Measurements from ENCODE around the gene ACIN1.
"Not testable (repeated sequence)": the region's sequence is repeated elsewhere in the genome, so short reads cannot be mapped to it uniquely, and the experiment has no call there.

ACIN1 gene

DNA sequence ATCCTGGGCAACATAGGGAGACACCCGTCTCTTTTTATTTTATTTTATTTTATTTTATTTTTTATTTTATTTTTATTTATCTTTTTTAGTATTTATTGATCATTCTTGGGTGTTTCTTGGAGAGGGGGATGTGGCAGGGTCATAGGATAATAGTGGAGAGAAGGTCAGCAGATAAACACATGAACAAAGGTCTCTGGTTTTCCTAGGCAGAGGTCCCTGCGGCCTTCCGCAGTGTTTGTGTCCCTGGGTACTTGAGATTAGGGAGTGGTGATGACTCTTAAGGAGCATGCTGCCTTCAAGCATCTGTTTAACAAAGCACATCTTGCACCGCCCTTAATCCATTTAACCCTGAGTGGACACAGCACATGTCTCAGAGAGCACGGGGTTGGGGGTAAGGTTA, 12.7 kb upstream of the ACIN1 start:
- DNase-seq (ENCODE audit: low read depth in 2 of 3, low spot score in 1 of 3): not testable (repeated sequence)

DNA sequence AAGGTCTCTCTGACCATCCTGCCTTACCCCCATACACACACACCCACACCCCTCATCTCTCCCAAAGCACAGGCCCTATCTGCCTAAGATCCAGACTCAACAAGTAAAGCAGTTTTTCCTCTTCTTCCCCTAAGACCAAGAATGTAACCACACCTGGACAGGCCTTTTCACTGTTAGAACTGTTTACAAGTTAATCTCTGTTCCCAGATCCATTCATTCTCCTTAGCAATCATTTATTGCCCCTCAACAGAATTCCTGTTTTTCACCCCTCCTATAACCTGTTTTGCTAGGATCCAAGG, 11.8 kb upstream of the ACIN1 start:
- DNase-seq (ENCODE audit: low read depth in 2 of 3, low spot score in 1 of 3): no peak

DNA sequence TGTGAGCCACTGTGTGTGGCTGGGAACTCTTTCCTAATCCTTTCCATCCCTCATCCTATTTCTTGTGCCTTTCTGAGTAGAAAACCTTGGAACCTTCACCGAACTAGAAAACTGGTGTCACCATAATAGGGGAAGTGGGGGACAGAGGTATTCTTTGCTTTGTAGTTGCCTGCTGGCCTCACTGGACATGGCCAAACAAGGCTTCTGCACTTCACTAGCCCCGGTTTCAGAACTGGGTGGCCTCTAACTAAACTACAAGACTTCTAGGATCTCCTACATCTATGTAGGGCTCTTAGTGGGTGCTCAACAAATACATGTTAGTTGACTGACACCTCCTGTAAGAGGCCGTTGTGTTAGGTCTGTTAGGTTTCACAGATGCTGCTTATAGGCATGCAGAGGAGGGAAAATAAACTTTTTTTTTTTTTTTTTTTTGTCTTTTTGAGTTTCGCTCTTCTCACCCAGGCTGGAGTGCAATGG, 10.4 kb upstream of the ACIN1 start:
- no peak for DNase-seq (ENCODE audit: low read depth in 2 of 3, low spot score in 1 of 3)

DNA sequence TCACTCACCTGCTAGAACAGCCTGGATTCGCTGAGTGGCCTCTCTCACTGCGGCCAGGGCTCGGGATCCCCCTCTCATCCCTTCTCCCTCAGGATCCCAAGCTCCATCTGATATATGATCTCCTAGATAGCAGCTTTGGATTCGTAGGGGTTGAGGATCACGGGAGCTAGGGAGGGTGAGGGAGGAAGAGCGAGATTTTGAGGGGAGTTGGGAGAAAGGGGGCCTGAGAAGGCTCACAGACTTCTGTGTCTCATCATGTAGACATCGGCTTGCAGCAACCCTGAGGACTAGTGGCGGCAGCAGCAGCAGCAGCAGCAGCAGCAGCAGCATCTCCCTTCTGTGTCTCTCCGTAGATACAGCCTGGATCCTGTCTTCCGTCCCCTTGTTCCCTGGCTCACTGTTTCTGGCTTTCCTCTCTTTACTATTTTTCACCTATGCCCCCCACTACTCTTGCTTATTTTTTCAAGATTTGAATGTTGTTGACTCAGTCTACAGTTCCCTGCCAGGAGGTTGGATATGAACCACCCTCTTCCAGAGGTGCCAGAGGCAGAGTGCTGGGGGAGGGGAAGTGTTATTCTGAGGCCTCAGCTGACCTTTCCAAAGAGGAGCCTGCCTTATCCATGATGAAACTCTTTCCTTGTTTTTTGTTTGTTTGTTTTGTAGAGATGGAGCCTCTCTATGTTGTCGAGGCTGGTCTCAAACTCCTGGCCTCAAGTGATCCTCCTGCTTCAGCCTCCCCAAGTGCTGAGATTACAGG, 9.8 kb upstream of the ACIN1 start, which contains the start of gene CIROP:
CIROP (minus strand) TSS at position 399 of the 757 bp plus-strand sequence; CDS start at position 330, 69 bp downstream.
- no peak for DNase-seq (ENCODE audit: low read depth in 2 of 3, low spot score in 1 of 3)

DNA sequence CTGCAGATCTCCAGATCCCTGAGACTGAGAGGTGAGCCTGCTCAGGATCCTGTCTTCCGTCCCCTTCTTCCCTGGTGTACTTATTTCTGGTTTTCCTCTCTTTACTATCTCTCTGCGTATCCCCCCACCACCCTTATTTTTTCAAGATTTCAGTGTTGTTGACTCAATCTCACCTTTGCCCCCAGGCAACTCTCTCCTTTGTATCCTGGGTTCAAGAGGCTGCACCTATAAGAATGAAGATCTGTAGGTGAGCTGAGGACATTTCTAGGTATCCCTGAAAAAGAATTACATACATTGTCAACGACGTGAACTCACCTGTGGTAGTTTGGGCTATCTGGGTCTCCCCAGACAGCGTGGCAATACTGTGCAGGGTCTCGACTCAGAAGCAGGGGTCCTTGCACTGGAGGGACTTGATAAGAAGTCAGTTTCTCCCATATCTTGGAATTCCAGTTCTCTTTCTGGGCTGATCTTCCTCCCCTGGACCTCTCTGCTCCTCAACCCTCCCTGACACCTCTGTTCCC, 9.2 kb upstream of the ACIN1 start:
- no peak for DNase-seq (ENCODE audit: low read depth in 2 of 3, low spot score in 1 of 3)

DNA sequence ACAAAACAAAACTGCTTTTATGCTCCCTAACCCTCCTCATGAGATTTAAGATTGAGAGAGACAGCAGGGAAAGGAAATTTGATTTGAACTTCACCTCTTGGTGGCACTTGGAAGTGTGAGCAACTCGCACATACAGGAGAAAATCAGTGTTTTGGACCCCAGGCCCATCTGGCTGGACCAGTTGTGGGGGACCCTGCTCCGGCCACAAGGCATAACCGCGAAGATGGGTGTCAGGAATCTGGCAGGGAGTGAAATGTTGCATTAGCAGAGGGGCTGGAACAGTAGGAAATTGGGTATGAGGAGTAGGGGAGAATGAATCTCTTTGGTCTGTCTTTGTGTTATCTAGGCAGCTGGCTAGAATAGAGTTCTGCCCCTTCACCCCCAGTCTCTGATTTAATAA, 8.6 kb upstream of the ACIN1 start:
- DNase-seq (ENCODE audit: low read depth in 2 of 3, low spot score in 1 of 3): no peak

DNA sequence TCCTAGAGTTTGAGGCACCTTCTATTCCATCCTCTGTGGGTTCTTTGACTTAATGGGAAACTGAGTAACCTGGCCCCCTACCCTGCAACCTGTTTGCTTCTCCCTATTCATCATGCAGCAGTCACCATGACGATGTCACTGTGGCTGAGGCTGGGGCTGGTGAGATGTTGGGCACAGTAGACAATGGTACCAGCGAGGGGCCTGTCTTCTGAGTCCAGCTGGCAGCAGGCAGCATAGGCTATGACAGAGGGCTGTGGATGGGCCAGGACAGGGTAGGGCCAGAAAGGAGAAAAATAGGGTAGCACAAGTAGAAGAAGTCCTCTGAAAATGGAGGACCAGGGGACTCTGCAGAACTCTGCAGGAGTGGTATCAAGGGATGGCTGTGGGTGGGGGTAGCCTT, 7.9 kb upstream of the ACIN1 start:
- no peak for DNase-seq (ENCODE audit: low read depth in 2 of 3, low spot score in 1 of 3)

DNA sequence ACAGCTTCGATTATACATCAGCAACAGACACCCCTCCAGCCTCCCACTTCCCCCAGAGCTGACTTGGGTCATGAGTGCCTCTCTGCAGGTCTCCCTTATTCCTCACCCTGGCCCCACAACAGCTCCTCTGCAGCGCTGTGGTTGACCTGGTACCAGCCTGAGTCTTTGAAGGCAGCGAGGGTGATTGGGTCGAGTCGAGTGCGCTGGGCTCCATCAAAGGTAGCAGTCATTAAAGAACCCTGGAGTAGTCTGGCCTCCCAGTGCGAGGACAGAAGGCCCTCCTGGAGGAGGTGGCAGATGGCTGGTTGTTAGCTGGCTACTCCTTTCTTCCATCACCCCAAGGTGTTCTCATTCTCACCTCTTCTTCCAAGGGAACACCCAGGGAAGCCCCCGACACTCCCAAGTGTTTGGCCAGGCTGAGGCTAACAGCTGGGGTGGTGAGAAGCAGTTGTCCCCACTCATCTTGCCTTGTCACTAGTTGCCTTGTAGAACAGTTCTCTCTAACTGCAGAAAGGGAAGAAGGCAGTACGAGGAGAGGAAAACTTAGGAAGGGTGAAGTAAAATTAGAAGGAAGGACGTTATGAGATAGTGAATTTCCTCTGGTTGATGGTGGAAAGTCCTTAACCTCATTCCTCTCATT, 7.2 kb upstream of the ACIN1 start:
- no peak for DNase-seq (ENCODE audit: low read depth in 2 of 3, low spot score in 1 of 3)

DNA sequence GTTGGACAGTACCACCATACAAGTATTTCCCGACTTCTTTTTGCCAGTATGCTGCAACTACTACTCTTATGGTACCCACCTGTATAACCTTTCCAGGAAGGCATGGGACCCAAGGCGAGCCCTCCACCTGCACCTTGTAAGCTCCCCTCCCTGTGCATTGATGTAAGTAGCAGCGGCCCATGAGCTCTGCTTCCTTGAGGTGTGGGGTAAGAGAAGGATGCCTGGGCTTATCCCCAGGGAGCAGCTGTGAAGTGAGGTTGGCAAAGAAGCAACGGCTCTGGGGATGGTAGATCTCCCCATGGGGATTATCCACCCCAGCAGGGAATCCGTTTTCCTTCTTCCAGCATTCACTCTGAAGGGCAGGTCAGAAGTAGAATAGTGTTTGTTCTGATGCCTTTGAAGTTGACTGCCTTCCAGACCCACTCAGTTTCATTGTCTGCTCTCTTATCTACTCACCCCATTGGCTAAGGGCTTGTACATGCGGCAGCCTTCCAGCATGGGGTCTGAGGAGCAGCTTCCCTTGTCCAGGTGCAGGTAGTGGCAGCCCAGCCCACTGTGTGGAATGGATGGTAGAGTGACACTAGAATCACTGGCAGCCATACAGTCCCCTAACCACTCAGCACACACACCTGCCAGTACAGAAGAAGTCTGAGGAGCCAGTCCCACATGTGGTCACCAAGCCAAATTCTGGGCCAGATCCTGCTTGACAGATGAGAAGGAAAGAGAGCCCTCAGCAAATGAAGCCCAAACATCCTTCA, 6.5 kb upstream of the ACIN1 start:
- DNase-seq (ENCODE audit: low read depth in 2 of 3, low spot score in 1 of 3): no peak

DNA sequence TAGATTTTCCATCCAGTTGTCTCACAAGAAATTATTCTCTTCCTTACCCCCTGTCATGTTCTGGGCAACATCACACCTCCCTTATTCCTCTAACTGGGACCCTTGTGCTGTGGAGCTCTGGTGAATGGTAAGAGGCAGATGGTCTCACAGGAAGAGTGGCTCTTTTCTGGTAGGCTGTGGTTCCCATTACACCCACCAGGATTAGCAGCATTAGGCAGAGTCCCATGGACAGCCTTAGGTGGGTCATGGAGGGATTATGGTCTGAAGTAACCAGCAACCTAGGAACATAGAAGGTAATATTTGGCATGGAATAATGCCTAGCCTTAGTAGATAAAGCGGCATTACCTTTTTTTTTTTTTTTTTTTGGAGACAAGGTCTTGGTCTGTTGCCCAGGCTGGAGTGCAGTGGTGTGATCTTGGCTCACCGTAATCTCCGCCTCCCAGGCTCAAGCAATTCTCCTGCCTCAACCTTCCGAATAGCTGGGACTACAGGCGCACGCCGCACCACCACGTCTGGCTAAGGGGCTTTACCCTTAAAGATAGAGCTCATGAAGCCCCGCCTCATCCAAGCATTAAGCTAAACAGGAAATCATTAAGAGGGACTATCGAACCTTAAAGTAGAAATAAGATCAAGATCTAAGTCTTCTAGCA, 4.4 kb upstream of the ACIN1 start:
- DNase-seq (ENCODE audit: low read depth in 2 of 3, low spot score in 1 of 3): no peak

DNA sequence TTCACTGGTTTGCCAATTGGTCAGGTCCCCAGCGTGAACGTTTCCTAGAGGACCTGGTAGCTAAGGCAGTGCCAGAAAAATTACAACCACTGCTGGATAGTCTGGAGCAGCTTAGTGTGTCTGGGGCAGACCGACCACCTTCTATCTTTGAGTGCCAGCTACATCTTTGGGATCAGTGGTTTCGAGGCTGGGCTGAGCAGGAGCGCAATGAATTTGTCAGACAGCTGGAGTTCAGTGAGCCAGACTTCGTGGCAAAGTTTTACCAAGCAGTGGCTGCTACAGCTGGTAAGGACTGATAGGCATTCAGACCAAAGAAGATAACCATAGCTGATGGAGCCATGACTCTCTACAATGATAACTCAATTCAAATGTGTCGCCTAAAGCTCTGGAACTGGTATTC, 2.9 kb upstream of the ACIN1 start:
- no peak for DNase-seq (ENCODE audit: low read depth in 2 of 3, low spot score in 1 of 3)

DNA sequence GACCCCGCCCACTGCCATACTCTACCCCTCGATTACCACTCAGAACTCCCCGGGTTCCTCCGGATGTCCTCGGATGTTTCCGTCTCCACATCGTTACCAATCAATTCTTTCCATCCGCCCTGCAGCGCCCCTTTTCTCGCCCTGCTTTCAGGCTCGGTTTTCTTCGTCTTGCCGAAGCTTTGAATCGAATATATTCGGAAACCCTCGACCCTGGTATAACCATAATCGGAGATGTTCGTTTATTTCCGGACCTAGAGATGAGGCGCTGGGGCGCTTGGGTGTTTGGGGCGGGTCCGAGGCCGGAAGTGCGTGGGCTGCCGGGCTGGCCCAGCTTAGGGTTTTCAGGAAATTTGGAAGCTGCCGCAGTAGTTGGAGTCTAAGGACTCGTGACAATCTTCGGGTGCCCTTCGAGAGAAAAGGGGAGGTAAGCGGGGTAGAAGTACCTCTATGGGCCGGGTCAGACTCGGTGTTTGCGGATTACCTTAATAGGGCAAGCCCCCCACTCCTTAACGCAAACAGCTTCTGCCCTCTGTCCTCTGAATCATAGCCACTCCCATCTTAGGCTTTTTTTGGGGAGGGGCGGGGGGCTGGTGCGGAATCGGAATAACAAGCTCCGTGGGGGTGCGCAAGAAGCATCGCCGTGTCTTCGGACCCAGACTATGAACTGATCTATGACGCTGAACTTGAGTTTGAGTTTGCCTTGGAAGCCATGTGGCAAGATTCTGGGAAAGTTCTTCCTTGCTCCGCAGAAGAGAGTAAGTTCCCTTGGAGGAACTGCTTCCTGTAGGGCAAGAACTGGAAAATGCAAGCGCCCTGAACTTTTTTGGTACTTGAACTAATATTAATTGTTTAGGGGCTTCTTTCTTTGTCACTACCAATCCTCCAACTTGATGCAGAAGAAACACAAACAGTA, 516 bp upstream of the ACIN1 start, which contains the start of gene C14orf119:
C14orf119 (plus strand) TSS at position 310 of the 913 bp plus-strand sequence. CDS start 2,154 bp downstream, outside the sequence.
- DNase-seq (ENCODE audit: low read depth in 2 of 3, low spot score in 1 of 3): peak; percentile 99 to 100 (median 99)

DNA sequence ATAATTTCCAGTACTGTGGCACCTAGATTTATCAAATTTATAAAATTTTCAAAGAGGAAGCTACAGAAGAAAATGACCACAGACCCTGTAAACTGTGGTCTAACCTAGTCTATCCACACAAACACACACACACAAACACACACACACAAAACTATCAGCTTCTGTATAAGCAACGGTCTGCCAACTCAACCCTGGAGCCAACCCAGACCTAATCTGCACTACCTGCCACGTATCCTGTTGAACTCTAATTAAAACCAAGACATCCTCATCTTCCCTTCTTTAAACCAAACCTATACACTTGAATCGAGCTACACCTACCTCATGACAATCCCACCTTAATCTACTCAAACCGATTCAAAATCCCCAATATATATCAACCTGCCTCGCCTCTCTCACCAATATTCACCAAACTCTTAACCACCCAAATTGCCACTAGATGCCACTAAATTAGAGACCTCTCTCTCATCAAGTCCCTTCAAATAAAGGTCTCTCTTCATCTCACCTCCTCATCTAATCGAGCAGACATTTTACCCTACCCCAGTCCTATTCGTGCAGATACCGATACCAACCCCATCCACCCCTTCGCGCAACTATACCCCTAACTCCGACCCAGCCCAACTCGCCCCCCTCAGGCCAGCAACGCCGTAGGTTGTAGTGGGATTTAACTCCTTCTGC, 808 bp downstream of the ACIN1 start:
- DNase-seq (ENCODE audit: low read depth in 2 of 3, low spot score in 1 of 3): no peak

DNA sequence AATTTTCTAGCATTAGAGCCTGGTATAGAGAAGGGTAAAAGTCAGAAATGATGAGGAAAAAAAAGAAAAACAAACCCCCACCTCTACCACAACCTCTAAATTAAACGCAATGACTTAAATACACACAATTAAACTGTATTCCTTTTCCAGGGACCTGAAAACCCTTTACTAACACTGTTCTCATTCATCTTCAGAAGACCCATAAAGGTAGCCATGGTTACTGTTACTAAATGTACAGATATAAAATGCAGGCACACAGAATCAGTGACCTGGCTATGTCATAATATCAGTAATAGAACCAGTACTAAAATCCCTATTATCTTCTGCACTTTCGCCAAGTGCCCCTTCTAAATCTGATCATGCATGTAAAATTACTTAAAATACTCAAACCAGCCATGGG, 1.4 kb downstream of the ACIN1 start:
- no peak for DNase-seq (ENCODE audit: low read depth in 2 of 3, low spot score in 1 of 3)

DNA sequence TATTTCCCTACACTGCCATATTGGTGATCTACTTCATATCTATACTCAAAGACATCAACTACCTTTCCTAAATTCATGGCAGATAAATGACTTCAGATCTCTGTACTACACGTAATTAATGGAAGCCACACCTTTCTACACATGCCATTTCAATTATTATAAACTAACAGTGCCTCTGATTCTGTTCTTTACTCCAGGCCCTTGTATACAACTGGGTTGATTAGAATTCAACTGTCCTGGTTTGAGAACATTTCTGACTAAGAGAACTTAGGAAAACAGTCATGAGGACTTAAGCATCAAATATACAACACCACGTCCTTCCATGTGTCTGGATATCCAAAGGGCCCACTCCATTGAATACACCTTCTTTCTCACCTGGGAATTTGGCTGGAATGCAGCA, 1.8 kb downstream of the ACIN1 start:
- DNase-seq (ENCODE audit: low read depth in 2 of 3, low spot score in 1 of 3): no peak

DNA sequence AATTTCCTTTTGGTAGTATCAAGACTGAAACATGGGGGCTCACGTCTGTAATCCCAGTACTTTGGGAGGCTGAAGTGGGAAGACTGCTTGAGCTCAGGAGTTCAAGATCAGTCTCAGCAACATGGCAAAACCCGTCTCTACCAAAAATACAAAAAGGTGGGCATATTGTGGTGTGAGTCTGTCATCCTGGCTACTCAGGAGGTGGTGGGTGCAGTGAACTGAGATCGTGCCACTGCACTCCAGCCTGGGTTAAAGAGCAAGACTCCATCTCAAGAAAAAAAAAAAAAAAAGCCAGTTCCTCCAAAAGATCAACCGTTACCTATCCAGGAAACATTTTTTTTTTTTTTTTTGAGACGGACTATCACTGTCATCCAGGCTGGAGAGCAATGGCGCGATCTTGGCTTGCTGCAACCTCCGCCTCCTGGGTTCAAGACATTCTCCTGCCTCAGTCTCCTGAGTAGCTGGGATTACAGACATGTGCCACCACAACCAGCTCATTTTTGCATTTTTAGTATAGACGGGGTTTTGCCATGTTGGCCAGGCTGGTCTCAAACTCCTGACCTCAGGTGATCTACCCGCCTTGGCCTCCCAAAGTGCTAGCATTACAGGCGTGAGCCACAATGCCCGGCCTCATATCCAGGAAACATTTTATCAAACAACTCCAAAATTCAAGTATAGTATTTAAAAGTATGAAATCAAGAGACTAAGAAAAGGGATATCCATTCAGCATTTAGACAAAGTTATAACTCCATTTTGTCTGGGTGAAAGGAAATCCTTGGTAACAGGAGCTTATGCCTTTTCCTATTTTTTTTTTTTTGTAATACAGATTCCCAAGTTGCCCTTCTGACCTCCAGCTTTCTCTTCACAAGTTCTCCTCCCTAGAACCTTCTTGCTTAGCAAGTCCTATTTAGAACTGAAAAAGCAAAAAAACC, 3.4 kb downstream of the ACIN1 start:
- DNase-seq (ENCODE audit: low read depth in 2 of 3, low spot score in 1 of 3): no peak

DNA sequence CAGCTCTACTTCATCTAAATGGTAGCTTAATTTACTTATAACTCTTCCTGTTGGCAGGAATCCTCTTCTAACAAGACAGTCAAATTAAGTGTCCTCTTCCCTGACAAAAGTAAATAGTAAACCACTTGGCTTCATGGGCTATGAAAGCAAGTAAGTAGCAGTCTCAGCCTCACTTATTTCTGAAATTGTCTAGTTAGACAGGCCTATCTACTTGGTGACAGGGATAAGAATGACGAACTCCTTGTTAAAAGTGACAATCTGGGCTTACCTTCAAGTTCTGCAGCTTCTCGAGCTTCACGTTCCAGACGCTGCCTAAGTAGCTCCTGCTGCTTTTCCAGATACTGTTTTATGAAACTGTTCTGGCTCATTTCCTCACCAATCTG, 4.7 kb downstream of the ACIN1 start:
- DNase-seq (ENCODE audit: low read depth in 2 of 3, low spot score in 1 of 3): no peak

DNA sequence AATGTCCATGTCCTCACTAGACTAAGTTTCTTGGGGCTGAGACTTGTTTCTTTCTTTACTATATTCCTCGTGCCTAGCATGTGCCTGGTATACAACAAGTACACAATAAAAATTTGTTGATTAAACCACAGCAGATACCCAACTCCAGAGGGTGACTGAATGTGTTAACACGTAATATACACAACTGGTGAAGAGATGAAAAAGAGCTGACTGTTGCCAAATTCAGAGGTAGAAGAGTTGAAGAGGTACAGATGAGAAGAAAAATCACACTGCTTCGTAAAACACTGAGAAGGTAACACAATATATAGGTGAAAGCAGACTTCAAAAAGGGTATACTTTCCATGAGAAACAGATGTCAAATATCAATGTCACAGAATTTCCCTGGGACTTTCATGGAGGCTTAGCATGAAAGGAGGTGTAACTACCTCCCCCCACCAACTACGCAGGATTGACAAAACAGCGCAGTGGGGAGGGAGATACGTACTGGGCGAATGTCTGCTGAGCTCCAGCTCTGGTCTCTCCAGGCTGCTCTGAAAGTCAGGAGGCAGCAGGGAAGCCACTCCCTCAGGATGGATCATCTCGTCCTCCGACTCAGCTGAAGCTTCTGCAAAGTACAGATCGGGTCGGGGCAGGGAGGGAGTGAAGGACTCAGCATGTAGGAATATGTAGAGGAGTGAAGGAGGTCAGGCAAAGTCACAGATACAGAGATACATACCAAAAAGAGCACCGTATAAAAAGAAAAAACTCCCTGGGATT, 5.3 kb downstream of the ACIN1 start:
- DNase-seq (ENCODE audit: low read depth in 2 of 3, low spot score in 1 of 3): no peak
